Erythroblast (primary cell): ENCODE results near the gene TRAPPC3.

Experiments used
- DNase-seq, 2 experiments: peaks; one replicate each; lab custom pipeline; 2025; lab: John Stamatoyannopoulos, UW
- GATA1 ChIP-seq: IDR thresholded peaks from 2 replicates; pipeline ENCODE4 v1.6.1; 2011; ENCODE audit warnings: low read depth, mild to moderate bottlenecking, control low read depth, low read length, moderate library complexity
- POLR2A ChIP-seq: IDR thresholded peaks from 2 replicates; pipeline ENCODE4 v1.6.1; 2011; ENCODE audit warnings: mild to moderate bottlenecking, low read length

Gene TRAPPC3

DNA sequence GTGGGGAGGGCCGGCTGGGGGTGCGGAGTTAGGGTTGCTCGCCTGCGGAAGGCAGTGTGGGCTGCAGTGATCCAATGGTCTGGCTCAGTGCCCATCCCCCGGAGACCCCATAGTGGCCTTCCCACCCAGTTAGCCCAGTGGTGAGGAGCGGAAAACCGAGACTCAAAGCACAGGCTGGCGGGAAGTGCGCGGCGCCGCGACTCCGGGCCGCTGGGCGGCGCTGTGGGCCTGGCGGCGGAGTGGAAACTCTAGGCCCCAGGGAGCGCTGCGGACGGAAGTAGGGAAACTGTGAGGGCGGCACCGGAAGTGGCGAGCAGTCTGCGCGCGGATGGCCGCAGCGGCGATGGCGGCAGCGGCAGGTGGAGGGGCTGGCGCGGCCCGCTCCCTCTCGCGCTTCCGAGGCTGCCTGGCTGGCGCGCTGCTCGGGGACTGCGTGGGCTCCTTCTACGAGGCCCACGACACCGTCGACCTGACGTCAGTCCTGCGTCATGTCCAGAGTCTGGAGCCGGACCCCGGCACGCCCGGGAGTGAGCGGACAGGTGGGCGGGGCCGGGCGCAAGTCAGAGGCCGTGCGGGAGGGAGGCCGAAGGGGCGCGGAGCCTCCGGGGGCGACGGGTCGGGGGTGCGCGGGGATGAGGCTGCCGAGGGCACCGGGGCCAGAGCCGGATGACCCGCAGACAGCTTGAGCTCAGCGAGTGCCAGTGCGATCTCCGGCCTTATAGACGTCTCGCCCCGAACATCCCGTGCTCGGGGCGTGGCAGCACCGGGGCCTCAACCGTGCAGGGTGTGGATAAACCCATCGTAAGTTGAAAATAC is 60.5 kb downstream of the TRAPPC3 start, which contains the start of gene ADPRS:
ADPRS (plus strand) TSS at position 316 of the 816 bp plus-strand sequence; CDS start at position 329, 13 bp downstream.
- DNase-seq, result peak; percentile 95
- no peak for TF ChIP-seq GATA1
- peak; percentile 96 for TF ChIP-seq POLR2A

DNA sequence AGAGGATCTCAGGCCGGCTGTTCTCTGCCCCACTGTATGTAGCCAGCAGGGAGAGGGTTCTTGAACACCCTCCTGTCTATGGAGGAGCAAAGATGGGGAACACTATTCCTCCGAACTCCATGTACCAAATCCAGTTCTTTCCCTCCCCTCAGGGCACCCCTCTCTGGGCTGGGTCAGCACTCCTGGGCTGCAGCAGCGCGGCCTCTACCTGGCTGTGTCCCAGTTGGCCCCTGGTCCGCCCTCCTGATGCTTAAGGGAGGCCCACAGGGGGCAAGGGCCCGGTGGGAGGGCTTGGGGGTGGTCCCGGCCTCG is 61.1 kb downstream of the TRAPPC3 start:
- DNase-seq, result no peak
- TF ChIP-seq GATA1 (no peak), POLR2A (no peak)

DNA sequence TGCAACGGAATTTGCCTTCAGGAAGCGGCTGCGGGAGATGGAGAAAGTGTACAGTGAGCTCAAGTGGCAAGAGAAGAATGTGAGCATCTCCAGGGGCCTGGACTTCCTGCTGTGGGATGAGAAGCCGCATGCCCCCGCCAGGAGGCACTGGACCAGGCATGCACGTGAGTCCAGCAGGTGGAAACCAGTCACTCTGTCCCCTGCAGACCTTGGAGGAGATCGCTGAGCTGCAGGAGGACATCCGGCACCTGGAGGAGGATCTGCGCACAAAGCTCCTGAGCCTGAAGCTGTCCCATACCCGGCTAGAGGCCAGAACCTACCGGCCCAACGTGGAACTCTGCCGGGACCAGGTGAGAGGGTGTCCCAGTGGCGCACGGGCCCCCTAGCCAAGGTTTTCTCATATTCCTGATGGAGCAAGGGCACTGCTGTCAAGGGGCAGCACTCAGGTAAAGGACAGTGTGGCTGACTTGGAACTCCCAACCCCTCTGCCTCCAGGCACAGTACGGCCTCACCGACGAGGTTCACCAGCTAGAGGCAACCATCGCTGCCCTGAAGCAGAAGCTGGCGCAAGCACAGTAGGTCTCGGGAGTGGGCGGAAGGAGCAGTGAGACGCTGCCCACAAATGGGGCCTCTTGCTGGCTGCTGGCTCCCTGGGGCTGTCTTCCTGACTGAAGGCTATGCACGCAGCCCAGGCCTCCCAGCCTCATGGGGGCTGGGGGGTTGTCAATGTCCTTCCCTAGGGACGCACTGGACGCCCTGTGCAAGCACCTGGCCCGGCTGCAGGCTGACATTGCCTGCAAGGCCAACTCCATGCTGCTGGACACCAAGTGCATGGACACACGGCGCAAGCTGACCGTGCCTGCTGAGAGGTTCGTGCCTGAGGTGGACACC is 61.8 kb downstream of the TRAPPC3 start:
- no peak for TF ChIP-seq GATA1
- TF ChIP-seq POLR2A, result no peak
- peak in 1 of 2 experiments; percentile 18 for DNase-seq
